A549 (cell line): ENCODE data around the gene TCTN3. TPM values are rescaled to one million over a fixed set of nuclear protein-coding genes. Genes with fewer than 3 reads are reported as not detected.

Experiments used
- ATAC-seq, 2 experiments: fragments of 200-7000 bp in 1 of 2; fragments of >200 bp in 1 of 2; cut with Nextera tagmentation in 1 of 2; cut with Tn5 transposase in 1 of 2; 3 replicates each; pipeline versions ENCODE4 v1.8.0 to v1.9.1; 2018 to 2020; ENCODE audit warnings: mild to moderate bottlenecking in 1 of 2, moderate library complexity in 1 of 2
- CTCF ChIA-PET: fragments of 300-600 bp; sonication (Branson Sonifier 250); formaldehyde crosslinking; extraction: SDS; loops from one replicate; lab custom pipeline; 2021; ENCODE audit warnings: antibody characterized with exemption, inconsistent platforms; lab: Yijun Ruan, JAX
- POLR2A ChIA-PET: fragments of 350-600 bp; formaldehyde crosslinking; extraction: SDS; loops from one replicate; lab custom pipeline; 2021; ENCODE audit warnings: antibody characterized with exemption, inconsistent platforms; lab: Yijun Ruan, JAX
- DNase-seq, 2 experiments: peaks; one replicate each; pipeline versions ENCODE4 v3.0.0 to v3.0.0-alpha.2; 2011 to 2016; ENCODE audit warnings: low read depth in 1 of 2, low spot score in 1 of 2
- FAIRE-seq: peaks from 2 replicates; lab custom pipeline; 2011; peaks lifted over from hg19 to GRCh38; lab: Jason Lieb, UNC
- H3K27ac ChIP-seq, 2 experiments: fragments of >200 bp; sonication (Bioruptor Twin); formaldehyde crosslinking; 3 replicates each; pipeline ENCODE4 v1.5.1; 2016 to 2017
- H3K4me1 ChIP-seq: fragments of >200 bp; sonication (Bioruptor Twin); formaldehyde crosslinking; 3 replicates; pipeline ENCODE4 v1.6.1; 2016
- H3K4me2 ChIP-seq: fragments of >200 bp; sonication (Bioruptor Twin); formaldehyde crosslinking; 3 replicates; pipeline ENCODE4 v1.6.1; 2016
- H3K4me3 ChIP-seq: fragments of >200 bp; sonication (Bioruptor Twin); formaldehyde crosslinking; 3 replicates; pipeline ENCODE4 v1.5.1; 2016
- H3K9me3 ChIP-seq: fragments of >200 bp; sonication (Bioruptor Twin); formaldehyde crosslinking; 3 replicates; pipeline ENCODE4 v1.6.1; 2016
- ATOH8 ChIP-seq: fragments of 250-450 bp; sonication (Bioruptor Pico); IDR thresholded peaks from 2 replicates; pipeline ENCODE4 v1.5.0; 2020; ENCODE audit warnings: low read depth, mild to moderate bottlenecking, moderate library complexity
- BHLHE40 ChIP-seq: IDR thresholded peaks from 2 replicates; pipeline ENCODE4 v1.6.1; 2012; ENCODE audit warnings: low read depth, low read length, inconsistent platforms
- CBX2 ChIP-seq: fragments of 200-600 bp; sonication (generic); IDR thresholded peaks from 2 replicates; pipeline ENCODE4 v1.6.1; 2016; ENCODE audit warnings: low read depth, mild to moderate bottlenecking, borderline replicate concordance
- CHD2 ChIP-seq: fragments of 150-350 bp; IDR thresholded peaks from 2 replicates; pipeline ENCODE4 v1.6.1; 2014; ENCODE audit warnings: low read length; ENCODE audit not compliant: partially characterized antibody
- EHMT2 ChIP-seq: fragments of 200-600 bp; sonication (generic); IDR thresholded peaks from 2 replicates; pipeline ENCODE4 v1.6.1; 2016; ENCODE audit warnings: antibody characterized with exemption, low read depth, mild to moderate bottlenecking, moderate library complexity
- ELK1 ChIP-seq: fragments of 150-350 bp; IDR thresholded peaks from 2 replicates; pipeline ENCODE4 v1.6.1; 2014; ENCODE audit warnings: low read depth, mild to moderate bottlenecking, low read length
- FOSB ChIP-seq: fragments of 250-450 bp; sonication (Bioruptor Pico); IDR thresholded peaks from 2 replicates; pipeline ENCODE4 v1.5.0; 2020; ENCODE audit warnings: mild to moderate bottlenecking, moderate library complexity
- FOXS1 ChIP-seq: fragments of 250-450 bp; sonication (Bioruptor Pico); IDR thresholded peaks from 2 replicates; pipeline ENCODE4 v1.5.0; 2020; ENCODE audit warnings: mild to moderate bottlenecking, moderate library complexity
- GATA3 ChIP-seq: IDR thresholded peaks from 2 replicates; pipeline ENCODE4 v1.6.1; 2012; ENCODE audit warnings: borderline replicate concordance
- HDAC2 ChIP-seq: fragments of 200-600 bp; sonication (generic); IDR thresholded peaks from 2 replicates; pipeline ENCODE4 v1.6.1; 2016
- HES2 ChIP-seq: fragments of >200 bp; sonication (Bioruptor Twin); formaldehyde crosslinking; IDR thresholded peaks from 2 replicates; pipeline ENCODE4 v1.6.1; 2016
- HMGXB4 ChIP-seq: fragments of 250-450 bp; sonication (Bioruptor Pico); IDR thresholded peaks from 2 replicates; pipeline ENCODE4 v1.5.0; 2021; ENCODE audit warnings: mild to moderate bottlenecking, moderate library complexity, borderline replicate concordance
- HOXB13 ChIP-seq: fragments of 250-450 bp; sonication (Bioruptor Pico); IDR thresholded peaks from 2 replicates; pipeline ENCODE4 v1.5.0; 2020; ENCODE audit warnings: low read depth, mild to moderate bottlenecking, moderate library complexity
- HOXB5 ChIP-seq: fragments of 250-450 bp; sonication (Bioruptor Pico); IDR thresholded peaks from 2 replicates; pipeline ENCODE4 v1.5.0; 2020; ENCODE audit warnings: mild to moderate bottlenecking, moderate library complexity
- KDM1A ChIP-seq: fragments of 200-600 bp; sonication (generic); IDR thresholded peaks from 2 replicates; pipeline ENCODE4 v1.6.1; 2016; ENCODE audit warnings: low read depth, mild to moderate bottlenecking
- MAX ChIP-seq: IDR thresholded peaks from 2 replicates; pipeline ENCODE4 v1.6.1; 2012
- PHF8 ChIP-seq: fragments of 200-600 bp; sonication (generic); IDR thresholded peaks from 2 replicates; pipeline ENCODE4 v1.6.1; 2016; ENCODE audit warnings: low read depth, mild to moderate bottlenecking, antibody characterized with exemption, moderate library complexity, borderline replicate concordance
- POLR2A ChIP-seq: IDR thresholded peaks from 2 replicates; pipeline ENCODE4 v1.6.1; 2012; ENCODE audit warnings: mild to moderate bottlenecking, low read length
- RFX5 ChIP-seq: fragments of 450-650 bp; IDR thresholded peaks from 2 replicates; pipeline ENCODE4 v1.7.1; 2014; ENCODE audit warnings: antibody characterized with exemption, mild to moderate bottlenecking, moderate library complexity
- SMC3 ChIP-seq: fragments of >200 bp; sonication (Bioruptor Twin); formaldehyde crosslinking; IDR thresholded peaks from 3 replicates; pipeline ENCODE4 v1.6.1; 2018; ENCODE audit warnings: inconsistent platforms
- SREBF2 ChIP-seq: fragments of 450-650 bp; IDR thresholded peaks from 2 replicates; pipeline ENCODE4 v1.6.1; 2014; ENCODE audit warnings: mild to moderate bottlenecking, moderate library complexity
- TFCP2L1 ChIP-seq: fragments of 250-450 bp; sonication (Bioruptor Pico); IDR thresholded peaks from 2 replicates; pipeline ENCODE4 v1.5.0; 2021; ENCODE audit warnings: mild to moderate bottlenecking
- TP53 ChIP-seq: fragments of 250-450 bp; sonication (Bioruptor Pico); IDR thresholded peaks from 2 replicates; pipeline ENCODE4 v1.5.0; 2021; ENCODE audit warnings: mild to moderate bottlenecking, moderate library complexity
- ZC3H11A ChIP-seq: fragments of 450-650 bp; IDR thresholded peaks from 2 replicates; pipeline ENCODE4 v1.6.1; 2014; ENCODE audit warnings: antibody characterized with exemption, mild to moderate bottlenecking
- WGBS: methylation state at CpG from one replicate; pipeline ENCODE4 v1.1.6; 2017; ENCODE audit errors: missing lambda C conversion rate; 5-methylcytosine and 5-hydroxymethylcytosine counted together
- polyA plus RNA-seq, 4 experiments: library from polyadenylated mRNA; depleted of rRNA in 3 of 4; stranded (reverse); fragments of >200 nt; fragmentation: RNase III in 1 of 4; extraction: RNeasy Plus Mini Kit Qiagen cat#74134 plus additional on column Dnase treatment in 1 of 4; gene quantifications; 2 replicates in 3 of 4; 3 replicates in 1 of 4; pipeline ENCODE4 v1.2.3, GENCODE V29; 2011 to 2017

Gene TCTN3
- polyA plus RNA-seq, 2 of the 4 experiments (the other 2 are of a cell fraction): 36.5 to 55.5 TPM

GRCh38 chr10:95653895-95654294 lies 39.8 kb downstream of the TCTN3 start:
- POLR2A ChIA-PET: no interaction called here
- ATAC-seq (no peak), FAIRE-seq (no peak), DNase-seq (no peak)
- H3K4me2 ChIP-seq: no peak overlapping the region
- no peak overlapping the region for H3K27ac ChIP-seq
- CTCF ChIA-PET: interaction anchor here (1.7 to 1.8 kb wide), 2 partner anchors 223 to 280 kb away, joined by 4 to 6 read pairs; no protein-coding TSS in a partner anchor
- H3K9me3 ChIP-seq: peaks cover 8% of the 10 kb centered on the region; the same call in 1 of the 3 replicates
- H3K4me3 ChIP-seq: no peak overlapping the region
- TF ChIP-seq RFX5: no peak
- no peak for TF ChIP-seq TFCP2L1 (CRISPR knock-in tag)
- TF ChIP-seq EHMT2: no peak
- TF ChIP-seq FOXS1 (CRISPR knock-in tag): no peak
- TF ChIP-seq ZC3H11A: no peak
- no peak for TF ChIP-seq HOXB5 (CRISPR knock-in tag)
- TF ChIP-seq HDAC2: no peak
- TF ChIP-seq ELK1: no peak
- no peak for TF ChIP-seq MAX
- TF ChIP-seq HOXB13: no peak
- TF ChIP-seq SMC3: no peak
- TF ChIP-seq KDM1A: no peak
- TF ChIP-seq SREBF2: no peak
- TF ChIP-seq, all 56 proteins: peak for 0
- H3K4me1 ChIP-seq: peaks cover 8% of the 10 kb centered on the region; the same call in 1 of the 3 replicates
- WGBS: 98% methylated on average over 5 of the region's 5 CpGs

- Histone ChIP-seq H3K4me2 (no peak overlapping the region), H3K27ac (no peak overlapping the region), H3K9me3 (peaks cover 8% of the 10 kb centered on the region; the same call in 1 of the 3 replicates), H3K4me1 (peaks cover 8% of the 10 kb centered on the region; the same call in 1 of the 3 replicates), H3K4me3 (no peak overlapping the region)
- ATAC-seq (no peak), DNase-seq (no peak), FAIRE-seq (no peak)
- ChIA-PET POLR2A (no interaction called here), CTCF (interaction anchor here (1.0 to 1.4 kb wide), 2 partner anchors 42 to 277 kb away, joined by 4 read pairs; partner anchors contain the start of gene TCTN3)
- WGBS: 100% methylated on average over 1 of the region's 1 CpG
- no peak for TF ChIP-seq MAX
- no peak for TF ChIP-seq RFX5
- no peak for TF ChIP-seq GATA3
- TF ChIP-seq ATOH8 (CRISPR knock-in tag): no peak
- no peak for TF ChIP-seq PHF8
- no peak for TF ChIP-seq CHD2
- TF ChIP-seq HOXB5 (CRISPR knock-in tag): no peak
- TF ChIP-seq HES2: no peak
These were observed 42.2 kb downstream of the TCTN3 start for GRCh38 chr10:95651346-95652060.

- Histone ChIP-seq H3K4me2 (no peak overlapping the region), H3K9me3 (peaks cover 8% of the 10 kb centered on the region; the same call in 1 of the 3 replicates), H3K4me1 (peaks cover 7% of the 10 kb centered on the region; the same call in 1 of the 3 replicates), H3K27ac (no peak overlapping the region), H3K4me3 (no peak overlapping the region)
- no peak for TF ChIP-seq TP53 (CRISPR knock-in tag)
- TF ChIP-seq HMGXB4 (CRISPR knock-in tag): no peak
- TF ChIP-seq EHMT2: no peak
- TF ChIP-seq PHF8: no peak
- no peak for TF ChIP-seq FOSB (CRISPR knock-in tag)
- no peak for TF ChIP-seq BHLHE40
- TF ChIP-seq POLR2A: no peak
- TF ChIP-seq CBX2: no peak
- CTCF ChIA-PET: interaction anchor here (0.7 to 1.4 kb wide), 5 partner anchors 10 to 43 kb away, joined by 3 to 4 read pairs (median 3); partner anchors contain the start of gene TCTN3
- no peak for DNase-seq
- ATAC-seq: no peak
- FAIRE-seq: no peak
- POLR2A ChIA-PET: no interaction called here
- WGBS: 93% methylated on average over 2 of the region's 2 CpGs
These were observed 43.5 kb downstream of the TCTN3 start for GRCh38 chr10:95650232-95650631.
